NCI-H2029 (cell line): ENCODE measurements around the gene OBP2A.
"Not testable (repeated sequence)": the region's sequence is repeated elsewhere in the genome, so short reads cannot be mapped to it uniquely, and the experiment has no call there.

Source experiments
- DNase-seq: peaks from one replicate; lab custom pipeline; 2025; lab: John Stamatoyannopoulos, UW

OBP2A gene, protein sequence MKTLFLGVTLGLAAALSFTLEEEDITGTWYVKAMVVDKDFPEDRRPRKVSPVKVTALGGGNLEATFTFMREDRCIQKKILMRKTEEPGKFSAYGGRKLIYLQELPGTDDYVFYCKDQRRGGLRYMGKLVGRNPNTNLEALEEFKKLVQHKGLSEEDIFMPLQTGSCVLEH

DNA sequence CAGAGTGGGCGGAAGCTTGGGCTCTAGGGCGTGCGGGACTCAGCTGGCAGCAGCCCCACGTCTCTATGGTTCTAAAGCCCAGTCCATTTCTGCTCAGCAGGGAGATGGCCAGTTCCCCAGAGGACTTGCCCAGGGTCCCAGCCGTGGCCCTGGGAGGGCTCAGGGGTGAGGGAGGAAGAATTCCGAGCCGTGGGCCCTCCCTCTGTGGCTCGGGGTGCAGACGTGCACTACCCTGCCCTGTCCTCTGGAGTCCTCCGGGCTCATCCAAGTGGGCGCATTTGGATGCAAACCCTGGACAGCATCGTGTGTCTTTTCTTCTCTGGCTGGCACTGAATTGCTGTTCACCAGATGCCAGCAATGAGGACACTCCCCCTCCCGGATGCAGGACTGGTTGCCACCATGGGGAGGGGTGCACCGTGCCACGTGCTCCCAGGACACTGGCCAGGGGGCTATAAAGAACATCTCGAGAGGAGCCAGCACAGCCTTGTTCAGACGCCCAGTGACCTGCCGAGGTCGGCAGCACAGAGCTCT lies at the start of gene OBP2A:
Gene OBP2A (plus strand): TSS at position 481 of the 531 bp plus-strand sequence. CDS start 55 bp downstream, outside the sequence.
- not testable (repeated sequence) for DNase-seq

- no peak for DNase-seq
Measured at GRCh38 chr9:135498381-135499126, 47.4 kb upstream of the OBP2A start.

GRCh38 chr9:135499326-135500070 lies 46.4 kb upstream of the OBP2A start:
- peak; percentile 87 for DNase-seq

GRCh38 chr9:135500071-135500524 lies 45.8 kb upstream of the OBP2A start:
- DNase-seq = no peak

GRCh38 chr9:135500525-135501260 lies 45.2 kb upstream of the OBP2A start, which contains the start of gene MRPS2:
Gene MRPS2, plus strand, starts transcription at chr9:135500682. Its CDS starts 29 bp downstream, at chr9:135500711.
- peak; percentile 83 for DNase-seq

DNA sequence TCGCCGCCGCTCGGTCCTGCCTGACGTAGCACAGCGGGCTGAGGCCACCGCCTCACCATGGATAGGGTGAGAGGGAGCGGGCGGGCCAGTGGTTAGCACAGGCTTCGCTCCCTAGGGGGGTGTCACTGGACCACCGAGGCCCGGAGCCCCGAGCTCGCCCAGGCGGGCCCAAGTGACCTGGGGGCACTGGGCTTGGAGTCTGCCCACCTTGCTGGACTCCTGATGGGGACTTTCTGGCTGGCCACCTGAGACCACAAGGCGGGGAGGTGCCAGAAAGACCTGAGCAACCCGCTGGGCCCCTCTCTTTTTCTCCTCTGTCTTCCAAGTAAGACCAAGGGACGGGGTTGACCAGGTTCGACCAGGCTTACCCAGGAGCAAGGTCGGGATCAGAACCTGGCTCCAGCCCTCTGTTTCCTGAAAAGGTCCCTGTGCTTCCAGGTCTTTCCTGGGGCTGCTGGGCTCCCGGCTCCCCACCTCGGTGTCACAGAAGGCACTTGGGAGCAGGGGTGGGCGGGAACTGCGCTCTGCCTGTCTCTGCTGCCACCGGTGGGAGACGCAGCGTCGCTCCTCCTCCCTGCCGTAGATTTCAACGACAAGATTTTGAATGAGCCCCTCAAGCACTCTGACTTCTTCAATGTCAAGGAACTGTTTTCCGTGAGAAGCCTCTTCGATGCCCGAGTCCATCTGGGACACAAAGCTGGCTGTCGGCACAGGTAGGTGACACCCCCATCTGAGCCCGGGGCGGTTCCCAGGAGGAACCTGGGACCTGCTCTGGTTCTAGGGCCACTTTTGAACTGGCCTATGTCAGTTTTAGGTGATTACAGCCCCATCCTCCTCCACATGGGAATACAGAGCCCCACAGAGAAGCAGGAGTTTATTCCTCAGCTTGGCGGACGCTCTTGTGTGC lies 44.4 kb upstream of the OBP2A start:
- DNase-seq = peak; percentile 47

GRCh38 chr9:135502168-135502872 lies 43.6 kb upstream of the OBP2A start:
- DNase-seq = no peak

- no peak for DNase-seq
Measured at GRCh38 chr9:135502873-135503321, 43.0 kb upstream of the OBP2A start.

DNA sequence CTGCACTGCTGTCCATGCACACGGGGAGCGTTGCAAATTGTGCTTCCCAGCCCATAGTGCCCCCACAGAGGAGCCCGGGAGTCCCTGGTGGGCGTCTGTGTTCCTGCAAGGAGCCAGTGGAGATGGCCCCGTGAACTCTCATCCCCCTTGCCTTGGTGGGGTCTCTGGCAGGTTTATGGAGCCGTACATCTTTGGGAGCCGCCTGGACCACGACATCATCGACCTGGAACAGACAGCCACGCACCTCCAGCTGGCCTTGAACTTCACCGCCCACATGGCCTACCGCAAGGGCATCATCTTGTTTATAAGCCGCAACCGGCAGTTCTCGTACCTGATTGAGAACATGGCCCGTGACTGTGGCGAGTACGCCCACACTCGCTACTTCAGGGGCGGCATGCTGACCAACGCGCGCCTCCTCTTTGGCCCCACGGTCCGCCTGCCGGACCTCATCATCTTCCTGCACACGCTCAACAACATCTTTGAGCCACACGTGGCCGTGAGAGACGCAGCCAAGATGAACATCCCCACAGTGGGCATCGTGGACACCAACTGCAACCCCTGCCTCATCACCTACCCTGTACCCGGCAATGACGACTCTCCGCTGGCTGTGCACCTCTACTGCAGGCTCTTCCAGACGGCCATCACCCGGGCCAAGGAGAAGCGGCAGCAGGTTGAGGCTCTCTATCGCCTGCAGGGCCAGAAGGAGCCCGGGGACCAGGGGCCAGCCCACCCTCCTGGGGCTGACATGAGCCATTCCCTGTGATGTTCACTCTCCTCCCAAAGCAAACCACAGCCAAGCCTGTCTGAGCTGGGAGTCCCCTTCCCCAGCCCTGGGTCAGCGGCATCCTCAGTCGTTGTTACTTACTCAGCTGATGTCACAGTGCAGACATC lies 42.3 kb upstream of the OBP2A start:
- no peak for DNase-seq

DNA sequence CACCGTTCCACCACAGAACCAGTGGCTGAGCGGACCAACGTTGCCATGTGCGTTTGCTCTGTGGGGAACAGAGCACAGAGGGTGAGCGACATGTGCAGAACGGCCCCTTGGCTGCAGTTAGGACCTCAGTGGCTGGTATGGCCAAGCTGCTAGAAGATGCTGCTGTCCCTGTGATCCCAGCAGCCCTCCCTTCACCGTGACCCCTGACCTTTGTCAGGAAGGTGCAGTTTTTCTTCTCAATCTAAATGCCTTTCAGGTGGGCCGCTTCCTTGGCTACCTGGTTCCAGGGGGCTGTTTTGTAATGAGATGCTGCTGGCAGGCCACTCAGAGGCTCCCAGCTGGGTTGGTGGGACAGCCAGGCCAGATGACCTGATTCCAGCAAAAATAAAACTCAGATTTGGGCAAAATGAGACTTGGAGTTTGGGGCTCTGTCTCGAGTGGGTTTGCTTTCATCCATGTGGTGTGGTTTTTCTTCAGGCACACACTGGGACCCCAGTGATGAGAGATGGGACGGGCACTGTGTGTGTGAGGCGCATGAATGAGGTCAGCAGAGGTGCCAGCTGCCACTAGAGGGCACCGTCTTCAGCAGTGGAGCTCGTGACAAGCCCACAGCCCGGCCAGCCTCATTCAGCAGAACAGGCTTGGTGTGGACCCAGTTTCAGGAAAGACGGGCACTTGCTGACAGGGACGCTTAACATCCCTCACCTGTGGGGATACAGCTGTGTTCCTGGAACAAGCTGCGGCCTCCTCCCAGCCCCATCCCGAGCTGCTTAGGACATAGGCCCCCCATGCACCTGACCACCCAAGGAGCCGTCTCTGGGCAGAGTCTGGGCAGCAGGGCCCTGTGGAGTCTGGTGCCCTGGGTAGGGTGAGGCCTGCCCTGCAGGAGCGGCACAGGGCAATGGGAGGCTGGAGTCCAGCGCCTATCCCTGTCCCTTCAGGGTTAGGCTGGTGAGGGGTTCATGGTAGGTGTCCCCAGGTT lies 41.4 kb upstream of the OBP2A start:
- DNase-seq = no peak

DNA sequence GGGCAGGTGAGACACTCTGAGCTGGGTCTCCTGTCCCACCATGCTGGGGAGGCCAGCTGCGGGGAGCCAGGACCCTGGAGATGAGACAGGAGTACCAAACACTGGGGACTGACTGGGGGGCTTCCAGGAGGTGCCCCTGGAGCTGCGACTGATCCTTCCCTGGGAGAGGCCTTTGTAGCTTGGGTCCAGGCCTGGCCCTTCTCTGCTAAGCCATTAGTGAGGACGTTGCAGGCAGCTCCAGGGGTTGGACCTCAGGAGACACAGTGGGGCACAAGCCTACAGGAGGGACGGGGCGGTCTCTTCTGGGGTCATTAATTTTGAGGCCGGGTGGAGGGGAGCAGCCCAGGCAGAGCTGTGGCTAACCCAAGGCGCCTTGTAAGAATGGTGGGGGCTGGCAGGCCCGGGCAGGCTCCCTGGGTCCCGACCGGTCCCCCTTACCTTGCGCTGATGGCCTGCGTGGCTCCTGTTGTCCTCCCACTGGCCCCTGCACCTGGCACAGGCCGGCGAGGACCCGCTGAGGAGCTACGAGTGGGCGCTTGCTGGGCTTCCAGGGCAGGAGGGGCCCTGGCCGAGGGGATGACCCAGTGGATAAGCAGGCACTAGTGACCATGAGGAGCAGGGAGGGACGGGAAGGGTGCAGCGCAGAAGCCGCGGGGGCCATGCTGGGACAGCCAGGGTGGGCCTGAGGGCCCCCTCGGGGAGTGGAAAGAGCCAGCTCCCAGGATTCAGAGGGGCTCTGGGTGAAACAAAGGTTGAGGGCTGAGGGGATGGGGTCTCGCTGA lies 40.3 kb upstream of the OBP2A start:
- DNase-seq = no peak

DNA sequence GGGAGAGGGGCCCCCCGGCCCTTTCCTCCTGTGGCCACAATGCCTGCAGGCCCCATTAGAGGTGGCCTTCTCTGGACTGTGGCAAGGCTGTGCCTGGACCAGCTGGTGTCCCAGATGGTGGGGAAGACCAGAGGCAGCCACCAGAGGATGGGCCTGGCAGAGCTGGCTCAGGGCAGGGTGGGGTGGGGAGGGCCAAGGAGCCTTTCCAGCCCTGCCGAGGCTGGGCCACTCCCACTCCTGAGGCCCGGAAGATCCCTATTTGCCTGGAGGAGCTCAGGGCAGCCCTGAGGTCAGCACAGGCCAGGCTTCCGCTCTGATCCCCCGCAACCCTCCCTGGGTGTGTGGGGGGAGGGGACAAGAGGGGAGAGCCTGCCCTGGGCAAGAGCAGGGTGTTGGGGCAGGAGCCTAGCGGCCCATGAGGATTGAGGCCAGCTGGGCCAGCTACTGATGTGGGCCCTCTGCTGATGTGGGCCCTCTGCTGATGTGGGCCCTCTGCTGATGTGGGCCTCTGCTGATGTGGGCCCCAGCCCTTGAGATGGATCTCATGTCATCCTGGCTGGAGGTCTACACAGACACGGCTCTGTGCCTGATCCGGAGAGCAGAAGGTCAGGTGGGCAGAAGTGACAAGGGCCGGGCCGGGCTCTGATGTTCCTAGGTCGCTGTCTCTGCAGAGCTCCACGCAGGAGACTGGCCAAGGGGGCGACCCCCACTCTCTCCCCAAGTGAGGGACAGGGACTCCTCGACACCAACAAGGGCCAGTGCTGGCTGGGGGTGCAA lies 39.4 kb upstream of the OBP2A start:
- DNase-seq = no peak

- DNase-seq = no peak
Measured at GRCh38 chr9:135507104-135508035, 38.6 kb upstream of the OBP2A start.

DNA sequence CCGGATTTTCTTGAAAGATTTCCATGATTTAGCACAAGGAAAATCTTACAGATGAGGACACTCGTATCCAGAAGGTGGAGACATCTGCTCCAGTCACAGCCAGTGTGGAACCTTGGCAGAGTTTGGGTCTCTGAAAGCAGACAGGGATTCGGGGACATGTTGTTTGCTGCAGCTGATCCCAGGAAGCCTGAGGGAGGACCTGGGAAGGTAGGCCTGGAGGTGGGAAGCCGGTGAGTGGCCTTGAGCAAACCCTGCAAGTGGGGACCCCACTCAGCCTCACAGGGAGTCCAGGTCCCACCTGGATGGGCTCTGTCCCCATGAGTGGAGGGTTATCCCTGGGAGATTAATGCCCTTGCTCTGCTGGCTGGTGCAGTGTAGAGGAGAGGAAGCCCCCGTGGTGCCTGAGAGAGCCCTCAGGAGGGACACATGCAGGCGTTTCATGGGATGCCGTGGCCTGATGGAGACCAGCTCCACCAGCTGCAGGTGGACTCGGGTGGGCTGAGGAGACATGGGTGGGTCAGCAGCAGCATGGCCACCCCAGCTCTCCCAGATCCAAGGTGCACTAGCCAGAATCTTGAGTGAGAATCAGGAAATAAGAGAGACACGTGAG lies 37.6 kb upstream of the OBP2A start:
- DNase-seq = no peak

DNA sequence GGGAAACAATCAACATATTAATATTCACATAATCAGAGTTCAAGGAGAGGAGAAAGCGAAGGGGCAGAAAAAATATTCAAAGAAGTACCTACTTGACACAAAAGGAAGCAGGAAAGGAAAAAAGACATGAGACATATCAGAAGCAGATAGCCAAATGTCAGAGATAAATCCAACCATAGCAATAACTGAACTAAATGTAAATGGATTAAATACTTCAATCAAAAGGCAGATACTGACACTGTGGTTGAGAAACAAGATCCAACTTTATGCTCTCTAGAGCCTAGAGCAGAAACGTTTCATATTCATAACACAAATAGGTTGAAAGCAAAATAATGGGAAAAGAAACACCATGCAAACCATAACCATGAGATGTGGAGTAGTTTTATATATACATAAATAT lies 36.5 kb upstream of the OBP2A start:
- no peak for DNase-seq
